GM20000 (cell line): ENCODE results near the gene MRPS33.
"Not testable (repeated sequence)": the region's sequence is repeated elsewhere in the genome, so short reads cannot be mapped to it uniquely, and the experiment has no call there.

ENCODE experiments used
- DNase-seq: peaks from one replicate; pipeline ENCODE4 v3.0.0; 2012; ENCODE audit warnings: low spot score
- CTCF ChIP-seq: IDR thresholded peaks from 2 replicates; pipeline ENCODE4 v1.5.1; 2012; ENCODE audit warnings: mild to moderate bottlenecking, control low read depth; ENCODE audit errors: extremely low read depth, missing control alignments

MRPS33 gene

GRCh38 chr7:141043616-141044015 is 28.9 kb upstream of the MRPS33 start:
- no peak for TF ChIP-seq CTCF
- DNase-seq = no peak

- TF ChIP-seq CTCF = no peak
- DNase-seq = no peak
Measured at GRCh38 chr7:141042222-141043193, 27.8 kb upstream of the MRPS33 start.

GRCh38 chr7:141039376-141039775 is 24.6 kb upstream of the MRPS33 start:
- no peak for TF ChIP-seq CTCF
- DNase-seq = no peak

- not testable (repeated sequence) for DNase-seq
Measured at GRCh38 chr7:141038100-141038499, 23.3 kb upstream of the MRPS33 start.

GRCh38 chr7:141032539-141033323 is 18.0 kb upstream of the MRPS33 start:
- not testable (repeated sequence) for DNase-seq

- DNase-seq = no peak
- TF ChIP-seq CTCF = no peak
Measured at GRCh38 chr7:141028767-141029166, 14.0 kb upstream of the MRPS33 start.

- no peak for TF ChIP-seq CTCF
- no peak for DNase-seq
Measured at GRCh38 chr7:141027043-141027442, 12.3 kb upstream of the MRPS33 start.

GRCh38 chr7:141024668-141025067 is 9.9 kb upstream of the MRPS33 start:
- no peak for TF ChIP-seq CTCF
- DNase-seq = no peak
